ENCODE measurements around the gene ASIC5.

DNA sequence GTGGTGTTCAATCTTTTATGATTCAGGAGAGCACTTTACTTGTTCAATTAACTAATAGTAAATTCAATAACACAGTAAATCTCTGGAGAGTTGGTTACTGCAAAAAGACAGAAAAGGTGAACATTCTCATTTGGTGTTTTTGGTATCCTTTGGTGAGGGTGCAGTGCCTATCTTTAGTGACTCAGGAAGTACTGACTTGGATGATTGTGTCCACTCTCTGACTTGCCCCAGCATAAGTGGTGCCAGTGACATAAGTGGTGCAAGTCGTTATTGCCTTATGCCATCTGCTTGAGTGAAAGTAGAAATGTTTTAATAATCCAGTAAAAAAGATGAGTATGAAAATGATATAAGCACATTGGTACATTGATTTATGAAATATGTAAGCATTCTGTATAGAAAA lies 80.2 kb downstream of the ASIC5 start:
- TF ChIP-seq CTCF (IDR thresholded peaks at IDR 0.05; ENCODE audit: poor library complexity) (no peak), EZH2 (IDR thresholded peaks at IDR 0.05; ENCODE audit: borderline replicate concordance) (no peak), EZH2phosphoT487 (IDR thresholded peaks at IDR 0.05; ENCODE audit: low read depth, severe bottlenecking, unreplicated experiment) (no peak)

Data from hepatocyte (in vitro differentiated cells).